Breast epithelium (tissue), 4 donors: ENCODE results near the gene TRIM15. TPM values are rescaled to one million over a fixed set of nuclear protein-coding genes. Genes with fewer than 3 reads are reported as not detected.
"Not testable (repeated sequence)": the region's sequence is repeated elsewhere in the genome, so short reads cannot be mapped to it uniquely, and the experiment has no call there.

Source experiments
- DNase-seq, 2 donors: peaks; one replicate each; pipeline ENCODE4 v3.0.0-alpha.2; 2019; ENCODE audit warnings: low spot score in 2 of 2
- H3K27ac ChIP-seq, 2 donors: fragments of 200-600 bp; sonication (generic) in 1 of 2; one replicate each; pipeline ENCODE4 v1.5.1; 2016 to 2019; ENCODE audit warnings: mild to moderate bottlenecking in 1 of 2
- H3K27me3 ChIP-seq, 2 donors: fragments of 200-600 bp; sonication (generic) in 1 of 2; one replicate each; pipeline versions ENCODE4 v1.5.1 to v1.6.0; 2017 to 2019; ENCODE audit warnings: control low read depth in 1 of 2, mild to moderate bottlenecking in 1 of 2
- H3K36me3 ChIP-seq: fragments of 200-600 bp; one replicate; pipeline ENCODE4 v1.5.1; 2019
- H3K4me1 ChIP-seq, 2 donors: fragments of 200-600 bp; sonication (generic); one replicate each; pipeline ENCODE4 v1.5.1; 2016 to 2019; ENCODE audit warnings: control low read depth in 1 of 2
- H3K4me3 ChIP-seq, 3 donors: fragments of 200-600 bp; sonication (generic); 1 replicate in 2 of 3; 2 replicates in 1 of 3; pipeline ENCODE4 v1.5.1; 2016 to 2019; ENCODE audit warnings: mild to moderate bottlenecking in 3 of 3, moderate library complexity in 2 of 3
- H3K9me3 ChIP-seq, 2 donors: fragments of 200-600 bp; sonication (generic) in 1 of 2; one replicate each; pipeline ENCODE4 v1.5.1; 2016 to 2019; ENCODE audit warnings: control low read depth in 1 of 2
- CTCF ChIP-seq, 3 donors: fragments of 450-650 bp; IDR thresholded peaks; one replicate each; pipeline ENCODE4 v1.5.1; 2016 to 2017; ENCODE audit warnings: antibody characterized with exemption in 3 of 3, mild to moderate bottlenecking in 3 of 3, moderate library complexity in 3 of 3
- POLR2A ChIP-seq: fragments of 450-650 bp; IDR thresholded peaks from one replicate; pipeline ENCODE4 v1.6.1; 2016; ENCODE audit warnings: antibody characterized with exemption, mild to moderate bottlenecking, moderate library complexity
- POLR2AphosphoS5 ChIP-seq, 3 donors: sonication (generic); formaldehyde crosslinking; IDR thresholded peaks; one replicate each; pipeline ENCODE4 v1.6.1; 2017; ENCODE audit warnings: antibody characterized with exemption in 3 of 3
- intact Hi-C: fragments of 100-400 bp; cut with DNase I; formaldehyde crosslinking; loops from one replicate; pipeline ENCODE4 v1.15.1; 2023; ENCODE audit warnings: low total_unique reads
- total RNA-seq, 3 donors: library from RNA; depleted of rRNA; stranded (reverse); fragments of >200 nt; gene quantifications; one replicate each; pipeline ENCODE4 v1.1.0, GENCODE V29; 2016

Gene TRIM15
- total RNA-seq, 3 donors from 2014 or later, result 0.33 TPM; not detected in 2

GRCh38 chr6:30136570-30137286 lies 26.6 kb upstream of the TRIM15 start:
- Histone ChIP-seq H3K4me3 (no peak overlapping the region), H3K4me1 (no peaks in the 10 kb centered on the region), H3K27me3 (peaks cover 0 to 8% of the 10 kb centered on the region in 2 donors), H3K36me3 (no peaks in the 10 kb centered on the region), H3K27ac (no peak overlapping the region), H3K9me3 (no peaks in the 10 kb centered on the region)
- TF ChIP-seq CTCF (IDR thresholded peaks at IDR 0.05) (no peak), POLR2A (no peak), POLR2AphosphoS5 (IDR thresholded peaks at IDR 0.05) (no peak)
- intact Hi-C loops, result no loop called here
- no peak for DNase-seq

DNA sequence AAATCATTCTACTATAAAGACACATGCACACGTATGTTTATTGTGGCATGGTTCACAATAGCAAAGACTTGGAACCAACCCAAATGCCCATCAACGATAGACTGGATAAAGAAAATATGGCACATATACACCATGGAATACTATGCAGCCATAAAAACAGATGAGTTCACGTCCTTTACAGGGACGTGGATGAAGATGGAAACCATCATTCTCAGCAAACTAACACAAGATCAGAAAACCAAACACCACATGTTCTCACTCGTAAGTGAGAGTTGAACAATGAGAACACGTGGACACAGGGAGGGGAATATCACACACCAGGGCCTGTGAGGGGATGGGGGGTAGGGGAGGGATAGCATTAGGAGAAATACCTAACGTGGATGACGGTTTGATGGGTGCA lies 23.1 kb upstream of the TRIM15 start:
- intact Hi-C loops, H3K27ac ChIP-seq, DNase-seq, H3K27me3 ChIP-seq, H3K4me1 ChIP-seq, H3K36me3 ChIP-seq, H3K9me3 ChIP-seq, H3K4me3 ChIP-seq: not testable (repeated sequence)

DNA sequence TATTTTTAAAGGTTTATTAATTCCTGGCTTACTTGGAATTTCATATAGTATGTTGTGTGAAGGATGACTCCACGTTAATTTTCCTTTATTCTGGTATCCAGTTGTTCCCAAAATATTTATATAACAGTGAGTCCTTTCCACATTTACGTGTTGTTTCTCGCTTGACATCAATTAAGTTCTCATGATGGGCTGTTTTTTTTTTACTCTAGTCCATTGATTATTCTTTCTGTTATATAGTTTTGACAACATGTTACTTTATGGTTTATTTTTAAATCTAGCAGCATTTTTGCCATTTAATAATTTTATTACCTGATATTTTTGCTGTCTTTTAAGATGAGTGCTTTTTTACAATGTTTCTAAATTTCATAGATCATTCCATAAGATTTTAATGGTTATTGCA lies 20.7 kb upstream of the TRIM15 start:
- Histone ChIP-seq H3K27me3 (peaks cover 0 to 4% of the 10 kb centered on the region in 2 donors), H3K36me3 (no peaks in the 10 kb centered on the region), H3K4me3 (no peak overlapping the region), H3K9me3 (no peaks in the 10 kb centered on the region), H3K4me1 (no peaks in the 10 kb centered on the region), H3K27ac (no peak overlapping the region)
- no peak for DNase-seq
- intact Hi-C loops, result no loop called here
- TF ChIP-seq CTCF (IDR thresholded peaks at IDR 0.05), result no peak
- TF ChIP-seq POLR2AphosphoS5 (IDR thresholded peaks at IDR 0.05), result no peak
- TF ChIP-seq POLR2A, result no peak

- intact Hi-C loops, result no loop called here
- no peak for DNase-seq
- TF ChIP-seq POLR2A (no peak), POLR2AphosphoS5 (IDR thresholded peaks at IDR 0.05) (no peak), CTCF (IDR thresholded peaks at IDR 0.05) (no peak)
- Histone ChIP-seq H3K27me3 (peaks cover 0 to 4% of the 10 kb centered on the region in 2 donors), H3K36me3 (no peaks in the 10 kb centered on the region), H3K4me3 (no peak overlapping the region), H3K9me3 (no peaks in the 10 kb centered on the region), H3K4me1 (no peaks in the 10 kb centered on the region), H3K27ac (no peak overlapping the region)
These were observed 19.6 kb upstream of the TRIM15 start for GRCh38 chr6:30143780-30144179.

- H3K27ac ChIP-seq, result no peak overlapping the region
- peaks cover 0 to 4% of the 10 kb centered on the region in 2 donors for H3K27me3 ChIP-seq
- H3K4me1 ChIP-seq, result no peaks in the 10 kb centered on the region
- TF ChIP-seq POLR2A (no peak), CTCF (IDR thresholded peaks at IDR 0.05) (no peak), POLR2AphosphoS5 (IDR thresholded peaks at IDR 0.05) (no peak)
- intact Hi-C loops, result no loop called here
- no peak for DNase-seq
- no peaks in the 10 kb centered on the region for H3K36me3 ChIP-seq
- no peak overlapping the region for H3K4me3 ChIP-seq
- H3K9me3 ChIP-seq, result no peaks in the 10 kb centered on the region
These were observed 18.5 kb upstream of the TRIM15 start for GRCh38 chr6:30144811-30145210.
